ENCODE data around the gene EPB41L4A.

EPB41L4A gene

GRCh38 chr5:112219000-112219399 is 200.1 kb downstream of the EPB41L4A start:
- no peak overlapping the region for H2AFZ ChIP-seq (ENCODE audit: low read length)
- H3K79me2 ChIP-seq (ENCODE audit: low read length), result no peaks in the 10 kb centered on the region
- TF ChIP-seq EZH2 (optimal IDR thresholded peaks at IDR 0.05; ENCODE audit: low read depth, low read length) (no peak), CTCF (IDR thresholded peaks at IDR 0.05; ENCODE audit: low read length) (no peak), EZH2phosphoT487 (IDR thresholded peaks at IDR 0.05; ENCODE audit: low read length) (no peak)
- H4K20me1 ChIP-seq (ENCODE audit: insufficient read depth, low read length), result no peaks in the 10 kb centered on the region
- H3K27ac ChIP-seq (ENCODE audit: low read length), result no peak overlapping the region
- H3K36me3 ChIP-seq (replicated peaks; ENCODE audit: insufficient read depth, low read length), result no peaks in the 10 kb centered on the region
- no peaks in the 10 kb centered on the region for H3K9me3 ChIP-seq (replicated peaks; ENCODE audit: insufficient read depth, low read length)
- H3K9ac ChIP-seq (ENCODE audit: low read length), result no peak overlapping the region
- no peak overlapping the region for H3K4me2 ChIP-seq (ENCODE audit: low read depth, low read length)
- no peaks in the 10 kb centered on the region for H3K27me3 ChIP-seq (replicated peaks; ENCODE audit: insufficient read depth, low read length)
- DNase-seq, result no peak
- no peak overlapping the region for H3K4me3 ChIP-seq (ENCODE audit: low read length)
- no peaks in the 10 kb centered on the region for H3F3A ChIP-seq (ENCODE audit: insufficient read depth, low read length)
- no peaks in the 10 kb centered on the region for H3K4me1 ChIP-seq (ENCODE audit: low read length)
- no peaks in the 10 kb centered on the region for H3K9me2 ChIP-seq (replicated peaks; ENCODE audit: insufficient read depth, low read length)

- no peaks in the 10 kb centered on the region for H4K20me1 ChIP-seq (ENCODE audit: insufficient read depth, low read length)
- no peaks in the 10 kb centered on the region for H3K9me2 ChIP-seq (replicated peaks; ENCODE audit: insufficient read depth, low read length)
- no peak for TF ChIP-seq EZH2 (optimal IDR thresholded peaks at IDR 0.05; ENCODE audit: low read depth, low read length)
- no peak for TF ChIP-seq EZH2phosphoT487 (IDR thresholded peaks at IDR 0.05; ENCODE audit: low read length)
- TF ChIP-seq CTCF (IDR thresholded peaks at IDR 0.05; ENCODE audit: low read length), result no peak
- H3K9ac ChIP-seq (ENCODE audit: low read length), result no peak overlapping the region
- no peaks in the 10 kb centered on the region for H3K4me1 ChIP-seq (ENCODE audit: low read length)
- no peaks in the 10 kb centered on the region for H3K27me3 ChIP-seq (replicated peaks; ENCODE audit: insufficient read depth, low read length)
- H3K4me2 ChIP-seq (ENCODE audit: low read depth, low read length), result no peak overlapping the region
- DNase-seq, result no peak
- no peaks in the 10 kb centered on the region for H3K9me3 ChIP-seq (replicated peaks; ENCODE audit: insufficient read depth, low read length)
- H3K79me2 ChIP-seq (ENCODE audit: low read length), result no peaks in the 10 kb centered on the region
- H3K36me3 ChIP-seq (replicated peaks; ENCODE audit: insufficient read depth, low read length), result no peaks in the 10 kb centered on the region
- no peak overlapping the region for H2AFZ ChIP-seq (ENCODE audit: low read length)
- H3K27ac ChIP-seq (ENCODE audit: low read length), result no peak overlapping the region
- H3F3A ChIP-seq (ENCODE audit: insufficient read depth, low read length), result no peaks in the 10 kb centered on the region
- no peak overlapping the region for H3K4me3 ChIP-seq (ENCODE audit: low read length)
Observed at GRCh38 chr5:112217843-112218579, 201.1 kb downstream of the EPB41L4A start.

GRCh38 chr5:112216140-112216539 is 202.9 kb downstream of the EPB41L4A start:
- Histone ChIP-seq H3K27me3 (replicated peaks; ENCODE audit: insufficient read depth, low read length) (no peaks in the 10 kb centered on the region), H3K9ac (ENCODE audit: low read length) (no peak overlapping the region), H3K79me2 (ENCODE audit: low read length) (no peaks in the 10 kb centered on the region), H3K9me2 (replicated peaks; ENCODE audit: insufficient read depth, low read length) (no peaks in the 10 kb centered on the region), H3K27ac (ENCODE audit: low read length) (no peak overlapping the region), H3K4me3 (ENCODE audit: low read length) (no peak overlapping the region), H3F3A (ENCODE audit: insufficient read depth, low read length) (no peaks in the 10 kb centered on the region), H4K20me1 (ENCODE audit: insufficient read depth, low read length) (no peaks in the 10 kb centered on the region), H3K36me3 (replicated peaks; ENCODE audit: insufficient read depth, low read length) (no peaks in the 10 kb centered on the region), H3K4me1 (ENCODE audit: low read length) (no peaks in the 10 kb centered on the region), H2AFZ (ENCODE audit: low read length) (no peak overlapping the region), H3K4me2 (ENCODE audit: low read depth, low read length) (no peak overlapping the region), H3K9me3 (replicated peaks; ENCODE audit: insufficient read depth, low read length) (no peaks in the 10 kb centered on the region)
- DNase-seq, result no peak
- TF ChIP-seq EZH2 (optimal IDR thresholded peaks at IDR 0.05; ENCODE audit: low read depth, low read length), result no peak

GRCh38 chr5:112210430-112211005 is 208.6 kb downstream of the EPB41L4A start:
- no peak overlapping the region for H3K4me3 ChIP-seq (ENCODE audit: low read length)

More at GRCh38 chr5:112210430-112211005, 208.6 kb downstream of the EPB41L4A start:
- Histone ChIP-seq H2AFZ (ENCODE audit: low read length) (no peak overlapping the region), H3K4me2 (ENCODE audit: low read depth, low read length) (no peak overlapping the region), H3K9me2 (replicated peaks; ENCODE audit: insufficient read depth, low read length) (no peaks in the 10 kb centered on the region), H3K9me3 (replicated peaks; ENCODE audit: insufficient read depth, low read length) (no peaks in the 10 kb centered on the region), H3K27me3 (replicated peaks; ENCODE audit: insufficient read depth, low read length) (no peaks in the 10 kb centered on the region), H3F3A (ENCODE audit: insufficient read depth, low read length) (no peaks in the 10 kb centered on the region), H3K36me3 (replicated peaks; ENCODE audit: insufficient read depth, low read length) (no peaks in the 10 kb centered on the region), H3K79me2 (ENCODE audit: low read length) (no peaks in the 10 kb centered on the region), H3K4me1 (ENCODE audit: low read length) (no peaks in the 10 kb centered on the region), H3K27ac (ENCODE audit: low read length) (no peak overlapping the region), H4K20me1 (ENCODE audit: insufficient read depth, low read length) (no peaks in the 10 kb centered on the region), H3K9ac (ENCODE audit: low read length) (no peak overlapping the region)
- peak; percentile 52 for DNase-seq
- TF ChIP-seq EZH2 (optimal IDR thresholded peaks at IDR 0.05; ENCODE audit: low read depth, low read length) (no peak), CTCF (IDR thresholded peaks at IDR 0.05; ENCODE audit: low read length) (peak; percentile 70), EZH2phosphoT487 (IDR thresholded peaks at IDR 0.05; ENCODE audit: low read length) (no peak)
